Measurements from ENCODE around the gene DARS1.

DNA sequence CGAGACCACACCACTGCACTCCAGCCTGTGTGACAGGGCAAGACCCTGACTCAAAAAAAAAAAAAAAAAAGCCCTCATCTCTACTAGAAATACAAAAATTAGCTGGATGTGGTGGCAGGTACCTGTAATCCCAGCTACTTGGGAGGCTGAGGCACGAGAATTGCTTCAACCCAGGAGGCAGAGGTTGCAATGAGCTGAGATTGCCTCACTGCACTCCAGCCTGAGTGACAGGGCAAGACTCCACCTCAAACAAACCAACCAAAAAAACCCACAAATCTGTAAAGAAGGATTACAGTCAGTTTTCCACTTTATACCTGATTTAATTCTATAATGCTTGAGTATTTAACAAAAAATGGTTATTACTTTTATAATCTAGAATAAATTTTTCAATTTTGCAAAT, 9.7 kb downstream of the DARS1 start:
- TF ChIP-seq, protein P1, sequence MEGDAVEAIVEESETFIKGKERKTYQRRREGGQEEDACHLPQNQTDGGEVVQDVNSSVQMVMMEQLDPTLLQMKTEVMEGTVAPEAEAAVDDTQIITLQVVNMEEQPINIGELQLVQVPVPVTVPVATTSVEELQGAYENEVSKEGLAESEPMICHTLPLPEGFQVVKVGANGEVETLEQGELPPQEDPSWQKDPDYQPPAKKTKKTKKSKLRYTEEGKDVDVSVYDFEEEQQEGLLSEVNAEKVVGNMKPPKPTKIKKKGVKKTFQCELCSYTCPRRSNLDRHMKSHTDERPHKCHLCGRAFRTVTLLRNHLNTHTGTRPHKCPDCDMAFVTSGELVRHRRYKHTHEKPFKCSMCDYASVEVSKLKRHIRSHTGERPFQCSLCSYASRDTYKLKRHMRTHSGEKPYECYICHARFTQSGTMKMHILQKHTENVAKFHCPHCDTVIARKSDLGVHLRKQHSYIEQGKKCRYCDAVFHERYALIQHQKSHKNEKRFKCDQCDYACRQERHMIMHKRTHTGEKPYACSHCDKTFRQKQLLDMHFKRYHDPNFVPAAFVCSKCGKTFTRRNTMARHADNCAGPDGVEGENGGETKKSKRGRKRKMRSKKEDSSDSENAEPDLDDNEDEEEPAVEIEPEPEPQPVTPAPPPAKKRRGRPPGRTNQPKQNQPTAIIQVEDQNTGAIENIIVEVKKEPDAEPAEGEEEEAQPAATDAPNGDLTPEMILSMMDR (conservative IDR thresholded peaks at IDR 0.05; ENCODE audit: low read depth, low read length) = no peak
- TF ChIP-seq EZH2 (IDR thresholded peaks at IDR 0.05; ENCODE audit: low read length, unreplicated experiment) = no peak

Measured in PC-3 (cell line).